ENCODE results near the gene CLN6. TPM values are rescaled to one million over a fixed set of nuclear protein-coding genes. Genes with fewer than 3 reads are reported as not detected.

The CLN6 gene
- total and polyA plus RNA-seq, 10 donors = 9.8 to 38.6 (median 27.1) TPM

GRCh38 chr15:68192804-68193486 lies 36.6 kb downstream of the CLN6 start:
- H3K9me3 ChIP-seq = no peaks in the 10 kb centered on the region
- H3K36me3 ChIP-seq = peaks cover 0 to 99% (median 37%) of the 10 kb centered on the region in 6 donors
- intact Hi-C loops (cut with DNase I; ENCODE audit: low total_unique reads) = no loop called here
- no peak for TF ChIP-seq CTCF (IDR thresholded peaks at IDR 0.05 in 8 of 11, conservative IDR thresholded peaks at IDR 0.05 in 3 of 11)
- no peak for TF ChIP-seq POLR2AphosphoS5 (IDR thresholded peaks at IDR 0.05)
- no peak for TF ChIP-seq POLR2A (IDR thresholded peaks at IDR 0.05)
- DNase-seq = no peak
- H3K4me3 ChIP-seq = no peak overlapping the region
- 81 to 96% (median 95%) methylated on average over 3 to 5 of the region's 5 CpGs for WGBS, 5 donors
- peak overlapping the region in 1 of 8 donors; percentile 11 for H3K27ac ChIP-seq
- peaks cover 0 to 7% (median 2%) of the 10 kb centered on the region in 6 donors for H3K4me1 ChIP-seq
- no peaks in the 10 kb centered on the region for H3K27me3 ChIP-seq (replicated peaks in 1 of 7)

DNA sequence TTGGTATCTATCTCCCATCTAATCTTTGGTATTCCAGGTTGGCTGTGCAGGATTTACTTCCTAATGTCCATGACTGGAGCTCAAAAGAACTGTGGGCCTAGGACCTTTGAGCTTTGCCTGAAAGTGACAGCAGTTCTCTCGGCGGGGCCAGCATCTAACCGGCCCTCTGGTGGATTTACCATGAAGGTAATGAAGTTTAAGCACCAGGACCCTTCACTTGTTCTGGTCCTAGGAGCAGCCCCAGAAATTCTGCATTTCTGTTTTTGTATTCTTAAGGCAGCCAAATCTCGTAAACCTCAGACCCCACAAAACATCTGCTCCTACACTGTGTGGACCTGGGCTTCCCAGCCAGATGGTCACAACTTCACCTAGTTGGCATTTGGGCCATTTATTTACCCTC lies 37.4 kb downstream of the CLN6 start:
- peaks cover 0 to 99% (median 43%) of the 10 kb centered on the region in 6 donors for H3K36me3 ChIP-seq
- TF ChIP-seq POLR2A (IDR thresholded peaks at IDR 0.05) (no peak), CTCF (IDR thresholded peaks at IDR 0.05 in 8 of 11, conservative IDR thresholded peaks at IDR 0.05 in 3 of 11) (no peak), POLR2AphosphoS5 (IDR thresholded peaks at IDR 0.05) (no peak)
- peaks cover 0 to 3% (median 0%) of the 10 kb centered on the region in 6 donors for H3K4me1 ChIP-seq
- intact Hi-C loops (cut with DNase I; ENCODE audit: low total_unique reads) = no loop called here
- no peaks in the 10 kb centered on the region for H3K27me3 ChIP-seq (replicated peaks in 1 of 7)
- no peaks in the 10 kb centered on the region for H3K9me3 ChIP-seq
- no peak overlapping the region for H3K4me3 ChIP-seq
- WGBS, 5 donors = 88 to 96% (median 93%) methylated on average over 4 of the region's 4 CpGs
- peak overlapping the region in 1 of 8 donors; percentile 11 for H3K27ac ChIP-seq
- DNase-seq = no peak

- Histone ChIP-seq H3K4me1 (peaks cover 0 to 3% (median 0%) of the 10 kb centered on the region in 6 donors), H3K36me3 (peaks cover 0 to 100% (median 46%) of the 10 kb centered on the region in 6 donors), H3K27me3 (replicated peaks in 1 of 7) (no peaks in the 10 kb centered on the region), H3K4me3 (no peak overlapping the region), H3K27ac (no peak overlapping the region), H3K9me3 (no peaks in the 10 kb centered on the region)
- TF ChIP-seq CTCF (IDR thresholded peaks at IDR 0.05 in 8 of 11, conservative IDR thresholded peaks at IDR 0.05 in 3 of 11) (no peak), POLR2AphosphoS5 (IDR thresholded peaks at IDR 0.05) (no peak), POLR2A (IDR thresholded peaks at IDR 0.05) (no peak)
- intact Hi-C loops (cut with DNase I; ENCODE audit: low total_unique reads) = no loop called here
- 72 to 86% (median 80%) methylated on average over 3 of the region's 3 CpGs for WGBS, 5 donors
- DNase-seq = no peak
Measured at GRCh38 chr15:68191555-68191954, 38.0 kb downstream of the CLN6 start.

DNA sequence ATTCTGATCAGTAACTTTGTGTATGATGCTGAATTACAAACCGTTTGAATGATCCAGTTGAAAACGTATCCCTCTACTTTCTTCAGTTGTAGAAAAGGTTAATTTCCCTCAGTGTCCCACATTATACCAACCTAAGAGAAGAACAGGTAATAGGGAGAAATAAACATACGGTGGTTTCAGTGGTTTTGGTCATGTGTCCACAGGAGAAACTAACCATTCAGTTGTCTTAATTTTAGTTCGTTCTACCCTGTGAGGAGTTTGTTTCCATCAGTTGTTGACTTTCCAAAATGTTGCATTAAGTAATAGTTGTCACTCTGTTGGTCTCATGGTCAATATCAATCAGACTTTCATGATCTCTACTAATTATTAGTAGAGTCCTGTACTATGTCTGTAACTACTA lies 39.5 kb downstream of the CLN6 start:
- DNase-seq = no peak
- H3K4me3 ChIP-seq = no peak overlapping the region
- no peak for TF ChIP-seq POLR2A (IDR thresholded peaks at IDR 0.05)
- TF ChIP-seq POLR2AphosphoS5 (IDR thresholded peaks at IDR 0.05) = no peak
- no peak for TF ChIP-seq CTCF (IDR thresholded peaks at IDR 0.05 in 8 of 11, conservative IDR thresholded peaks at IDR 0.05 in 3 of 11)
- 79 to 88% (median 82%) methylated on average over 4 of the region's 4 CpGs for WGBS, 5 donors
- peaks cover 0 to 3% (median 0%) of the 10 kb centered on the region in 6 donors for H3K4me1 ChIP-seq
- intact Hi-C loops (cut with DNase I; ENCODE audit: low total_unique reads) = no loop called here
- H3K27ac ChIP-seq = no peak overlapping the region
- H3K27me3 ChIP-seq (replicated peaks in 1 of 7) = no peaks in the 10 kb centered on the region
- H3K9me3 ChIP-seq = no peaks in the 10 kb centered on the region
- peaks cover 0 to 100% (median 56%) of the 10 kb centered on the region in 6 donors for H3K36me3 ChIP-seq

All from spleen (tissue), 11 donors.